Right lobe of liver (tissue), 6 donors: ENCODE data around the gene ANXA11. TPM values are rescaled to one million over a fixed set of nuclear protein-coding genes. Genes with fewer than 3 reads are reported as not detected.
"Not testable (repeated sequence)": the region's sequence is repeated elsewhere in the genome, so short reads cannot be mapped to it uniquely, and the experiment has no call there.

Experiments
- ATAC-seq, 4 donors: fragments of 200-7000 bp; cut with Tn5 transposase; one replicate each; pipeline ENCODE4 v1.9.1; 2020; ENCODE audit warnings: mild to moderate bottlenecking in 4 of 4, moderate library complexity in 4 of 4
- DNase-seq, 3 donors: peaks; one replicate each; pipeline ENCODE4 v3.0.0-alpha.2; 2020
- H3K27ac ChIP-seq, 3 donors: fragments of 200-600 bp; one replicate each; pipeline ENCODE4 v1.8.0; 2022
- H3K27me3 ChIP-seq, 2 donors: fragments of 200-600 bp; one replicate each; pipeline ENCODE4 v1.8.0; 2022
- H3K36me3 ChIP-seq, 4 donors: fragments of 200-600 bp; sonication (generic) in 1 of 4; one replicate each; pipeline versions ENCODE4 v1.5.1 to v1.8.0; 2017 to 2022; ENCODE audit warnings: control low read depth in 1 of 4
- H3K4me1 ChIP-seq, 4 donors: fragments of 200-600 bp; sonication (generic) in 1 of 4; one replicate each; pipeline versions ENCODE4 v1.5.1 to v1.8.0; 2017 to 2022; ENCODE audit warnings: control low read depth in 1 of 4
- H3K4me3 ChIP-seq, 3 donors: fragments of 200-600 bp; one replicate each; pipeline ENCODE4 v1.8.0; 2022
- H3K9me3 ChIP-seq, 4 donors: fragments of 200-600 bp; sonication (generic) in 1 of 4; one replicate each; pipeline versions ENCODE4 v1.5.1 to v1.8.0; 2017 to 2022; ENCODE audit warnings: control low read depth in 1 of 4
- CTCF ChIP-seq, 4 donors: fragments of 200-600 bp in 3 of 4; fragments of 450-650 bp in 1 of 4; IDR thresholded peaks; one replicate each; pipeline versions ENCODE4 v1.5.1 to v1.8.0; 2016 to 2022; ENCODE audit warnings: antibody characterized with exemption in 4 of 4, mild to moderate bottlenecking in 2 of 4
- POLR2A ChIP-seq: fragments of 450-650 bp; IDR thresholded peaks from one replicate; pipeline ENCODE4 v1.6.1; 2017; ENCODE audit warnings: antibody characterized with exemption, mild to moderate bottlenecking
- WGBS: methylation state at CpG from one replicate; pipeline ENCODE4 v1.1.6; 2018; ENCODE audit warnings: low coverage, low lambda C conversion rate; ENCODE audit not compliant: insufficient coverage; ENCODE audit errors: missing lambda C conversion rate; 5-methylcytosine and 5-hydroxymethylcytosine counted together
- intact Hi-C, 2 donors: fragments of 100-400 bp; cut with DNase I; formaldehyde crosslinking; loops; one replicate each; pipeline versions ENCODE4 v1.11.2 to v1.14.1; 2022
- total RNA-seq, 6 experiments: library from RNA; depleted of rRNA in 2 of 6; stranded (reverse); fragments of >200 nt in 2 of 6; fragmentation: NEBNext Ultra II Directional in 3 of 6; extraction: Animal tissue kit (Norgen Biotek cat#: 25700) in 3 of 6; gene quantifications; one replicate each; pipeline versions ENCODE4 v1.1.0 to v1.2.4, GENCODE V29; 2016 to 2023
- donor health status: DM: no; HTN: yes; CAD: no.
- donor health status: DM: no; HTN: no; CAD: no.
- donor health status: DM: no; HTN: no; CAD: no.
- donor health status: DM: no; HTN: yes; CAD: no.
- donor health status: DM: no; HTN: yes; CAD: no.

Gene ANXA11
- total RNA-seq, 6 experiments from 2014 or later: 41.7 to 100 (median 55.6) TPM

GRCh38 chr10:80204677-80205476, 460 bp downstream of the ANXA11 start:
- peak overlapping the region; percentile 84 to 93 (median 89) for H3K4me3 ChIP-seq
- DNase-seq (peak in 1 of 3 donors; percentile 64), ATAC-seq (peak; percentile 6 to 32 (median 18))
- TF ChIP-seq POLR2A (no peak), CTCF (IDR thresholded peaks at IDR 0.05) (no peak)
- H3K27ac ChIP-seq: peak overlapping the region; percentile 91 to 99 (median 98)
- intact Hi-C loops: loop anchor here in 1 of 2 donors (10.0 kb wide), 1 partner anchor 50 kb away; no protein-coding TSS in a partner anchor
- H3K36me3 ChIP-seq: no peaks in the 10 kb centered on the region
- H3K27me3 ChIP-seq: no peaks in the 10 kb centered on the region
- no peaks in the 10 kb centered on the region for H3K9me3 ChIP-seq
- WGBS: 0% methylated on average over 3 of the region's 66 CpGs
- peaks cover 0 to 49% (median 19%) of the 10 kb centered on the region in 4 donors for H3K4me1 ChIP-seq

- no peaks in the 10 kb centered on the region for H3K27me3 ChIP-seq
- no peaks in the 10 kb centered on the region for H3K9me3 ChIP-seq
- H3K27ac ChIP-seq: peak overlapping the region; percentile 91 to 99 (median 98)
- TF ChIP-seq POLR2A (peak; percentile 76), CTCF (IDR thresholded peaks at IDR 0.05) (no peak)
- intact Hi-C loops: loop anchor here in 1 of 2 donors (10.0 kb wide), 1 partner anchor 49 kb away; no protein-coding TSS in a partner anchor
- H3K4me3 ChIP-seq: peak overlapping the region; percentile 84 to 93 (median 89)
- peak; percentile 59 to 70 (median 67) for DNase-seq
- peaks cover 0 to 56% (median 19%) of the 10 kb centered on the region in 4 donors for H3K4me1 ChIP-seq
- WGBS: 2% methylated on average over 11 of the region's 11 CpGs
- H3K36me3 ChIP-seq: no peaks in the 10 kb centered on the region
- peak; percentile 39 to 52 (median 44) for ATAC-seq
Observed at GRCh38 chr10:80203835-80204676, 1.3 kb downstream of the ANXA11 start.

GRCh38 chr10:80202934-80203834, 2.2 kb downstream of the ANXA11 start:
- TF ChIP-seq POLR2A: peak; percentile 44
- peak in 3 of 4 donors; percentile 25 to 34 (median 29) for TF ChIP-seq CTCF (IDR thresholded peaks at IDR 0.05)
- WGBS: 16% methylated on average over 14 of the region's 14 CpGs
- Histone ChIP-seq H3K9me3 (no peaks in the 10 kb centered on the region), H3K4me3 (peak overlapping the region; percentile 12 to 93 (median 84)), H3K27me3 (no peaks in the 10 kb centered on the region), H3K36me3 (no peaks in the 10 kb centered on the region), H3K4me1 (peaks cover 0 to 58% (median 20%) of the 10 kb centered on the region in 4 donors), H3K27ac (peak overlapping the region; percentile 91 to 99 (median 98))
- DNase-seq: peak; percentile 68 to 78 (median 70)
- intact Hi-C loops: loop anchor here in 1 of 2 donors (10.0 kb wide), 1 partner anchor 48 kb away; no protein-coding TSS in a partner anchor
- ATAC-seq: peak; percentile 44 to 61 (median 52)

GRCh38 chr10:80202530-80202929, 2.8 kb downstream of the ANXA11 start:
- H3K27me3 ChIP-seq, ATAC-seq, DNase-seq, H3K9me3 ChIP-seq, H3K36me3 ChIP-seq, H3K4me3 ChIP-seq: not testable (repeated sequence)
- Histone ChIP-seq H3K27ac (peak overlapping the region in 2 of 3 donors; percentile 98 to 99), H3K4me1 (peaks cover 0 to 57% (median 22%) of the 10 kb centered on the region in 4 donors)
- intact Hi-C loops: loop anchor here in 1 of 2 donors (10.0 kb wide), 1 partner anchor 48 kb away; no protein-coding TSS in a partner anchor
- 22% methylated on average over 3 of the region's 6 CpGs for WGBS
